H1 (cell line): Measurements from ENCODE around the gene ICA1. TPM values are rescaled to one million over a fixed set of nuclear protein-coding genes. Genes with fewer than 3 reads are reported as not detected.

Experiments
- CTCF ChIA-PET: fragments of 300-600 bp; sonication (Branson Sonifier 250); formaldehyde crosslinking; loops from one replicate; lab custom pipeline; 2021; ENCODE audit not compliant: partially characterized antibody; lab: Charles Lee
- POLR2A ChIA-PET: fragments of 300-600 bp; sonication (Branson Sonifier 250); formaldehyde crosslinking; loops from one replicate; lab custom pipeline; 2021; ENCODE audit warnings: inconsistent platforms; ENCODE audit not compliant: partially characterized antibody; lab: Charles Lee
- DNase-seq, 2 experiments: peaks; one replicate each; pipeline versions ENCODE4 v3.0.0 to v3.0.0-alpha.2; 2010 to 2022; ENCODE audit warnings: low spot score in 2 of 2, low read depth in 1 of 2, mixed read lengths in 1 of 2
- FAIRE-seq: peaks from 2 replicates; lab custom pipeline; 2011; peaks lifted over from hg19 to GRCh38; lab: Jason Lieb, UNC
- H2AFZ ChIP-seq: 2 replicates; pipeline ENCODE4 v1.8.1; 2012; ENCODE audit warnings: low read length, inconsistent platforms
- H2AK5ac ChIP-seq: 2 replicates; pipeline ENCODE4 v1.6.1; 2013; ENCODE audit warnings: low read depth, low read length
- H2BK120ac ChIP-seq: replicated peaks from 2 replicates; pipeline ENCODE3; 2013; ENCODE audit warnings: low read depth, low read length, inconsistent platforms
- H2BK12ac ChIP-seq: 2 replicates; pipeline ENCODE4 v1.6.1; 2013; ENCODE audit warnings: low read depth, low read length
- H2BK15ac ChIP-seq: 2 replicates; pipeline ENCODE4 v1.6.1; 2013; ENCODE audit warnings: low read length
- H2BK20ac ChIP-seq: 2 replicates; pipeline ENCODE4 v1.6.1; 2013; ENCODE audit warnings: low read length
- H2BK5ac ChIP-seq: 2 replicates; pipeline ENCODE4 v1.6.1; 2013; ENCODE audit warnings: low read depth, low read length
- H3K14ac ChIP-seq: 2 replicates; pipeline ENCODE4 v1.6.1; 2013; ENCODE audit warnings: inconsistent platforms; ENCODE audit not compliant: insufficient read length
- H3K18ac ChIP-seq: 2 replicates; pipeline ENCODE4 v1.6.1; 2013; ENCODE audit warnings: low read length; ENCODE audit errors: extremely low read depth
- H3K23ac ChIP-seq: 2 replicates; pipeline ENCODE4 v1.6.1; 2013; ENCODE audit warnings: inconsistent platforms; ENCODE audit not compliant: insufficient read length
- H3K23me2 ChIP-seq: 2 replicates; pipeline ENCODE4 v1.6.1; 2013; ENCODE audit warnings: low read depth, low read length
- H3K27ac ChIP-seq: 2 replicates; pipeline ENCODE4 v1.6.1; 2011; ENCODE audit warnings: low read depth, low read length, inconsistent platforms
- H3K27me3 ChIP-seq, 4 experiments: replicated peaks in 1 of 4; 1 replicate in 1 of 4; 2 replicates in 3 of 4; pipeline versions ENCODE4 v1.6.1 to v1.8.1; 2011 to 2013; ENCODE audit warnings: low read length in 3 of 4, mild to moderate bottlenecking in 3 of 4, inconsistent platforms in 2 of 4, mixed read lengths in 2 of 4, moderate library complexity in 1 of 4; ENCODE audit not compliant: control insufficient read depth in 3 of 4, insufficient read depth in 3 of 4; ENCODE audit errors: extremely low read depth in 1 of 4
- H3K36me3 ChIP-seq, 4 experiments: 2 replicates each; pipeline versions ENCODE4 v1.6.1 to v1.8.1; 2011 to 2013; ENCODE audit warnings: mild to moderate bottlenecking in 4 of 4, low read length in 3 of 4, moderate library complexity in 2 of 4, control low read depth in 1 of 4, inconsistent platforms in 1 of 4; ENCODE audit not compliant: insufficient read depth in 4 of 4, control insufficient read depth in 2 of 4
- H3K4ac ChIP-seq: replicated peaks from 2 replicates; pipeline ENCODE3; 2013; ENCODE audit warnings: low read length, low read depth, mixed read lengths, inconsistent platforms; ENCODE audit not compliant: insufficient read length
- H3K4me1 ChIP-seq, 4 experiments: replicated peaks in 1 of 4; 1 replicate in 1 of 4; 2 replicates in 3 of 4; pipeline versions ENCODE4 v1.6.1 to v1.8.1; 2011 to 2013; ENCODE audit warnings: low read length in 3 of 4, inconsistent platforms in 2 of 4, mixed read lengths in 1 of 4; ENCODE audit not compliant: insufficient read depth in 4 of 4, control insufficient read depth in 3 of 4
- H3K4me2 ChIP-seq, 2 experiments: 2 replicates each; pipeline versions ENCODE4 v1.6.1 to v1.8.1; 2011 to 2013; ENCODE audit warnings: low read depth in 2 of 2, low read length in 2 of 2, control low read depth in 1 of 2, inconsistent platforms in 1 of 2, mild to moderate bottlenecking in 1 of 2; ENCODE audit not compliant: insufficient read depth in 1 of 2
- H3K4me3 ChIP-seq, 4 experiments: fragments of 200-600, 300-600 bp in 1 of 4; sonication (generic), shearing (Covaris generic), sonication (Bioruptor Twin) in 1 of 4; 2 replicates each; pipeline versions ENCODE4 v1.5.1 to v1.8.1; 2011 to 2016; ENCODE audit warnings: low read length in 4 of 4, low read depth in 3 of 4, control low read depth in 2 of 4, inconsistent platforms in 2 of 4, mild to moderate bottlenecking in 2 of 4, mixed read lengths in 1 of 4, moderate library complexity in 1 of 4; ENCODE audit not compliant: insufficient read depth in 2 of 4; ENCODE audit errors: extremely low read depth in 1 of 4
- H3K56ac ChIP-seq: replicated peaks from 2 replicates; pipeline ENCODE3; 2013; ENCODE audit warnings: low read depth, mild to moderate bottlenecking, mixed read lengths, low read length, inconsistent platforms; ENCODE audit not compliant: insufficient read length
- H3K79me1 ChIP-seq: 2 replicates; pipeline ENCODE4 v1.6.1; 2013; ENCODE audit warnings: low read depth, low read length, control low read depth
- H3K79me2 ChIP-seq, 2 experiments: 2 replicates each; pipeline versions ENCODE4 v1.6.1 to v1.8.1; 2012 to 2013; ENCODE audit warnings: low read length in 2 of 2, mild to moderate bottlenecking in 2 of 2, inconsistent platforms in 1 of 2; ENCODE audit not compliant: insufficient read depth in 2 of 2, control insufficient read depth in 1 of 2
- H3K9ac ChIP-seq, 4 experiments: replicated peaks in 1 of 4; 1 replicate in 1 of 4; 2 replicates in 3 of 4; pipeline versions ENCODE4 v1.6.1 to v1.8.1; 2011 to 2013; ENCODE audit warnings: low read depth in 3 of 4, low read length in 3 of 4, control low read depth in 2 of 4, mild to moderate bottlenecking in 2 of 4, moderate library complexity in 2 of 4, inconsistent platforms in 1 of 4; ENCODE audit errors: extremely low read depth in 1 of 4
- H3K9me3 ChIP-seq, 2 experiments: 2 replicates each; pipeline versions ENCODE4 v1.6.1 to v1.8.1; 2012 to 2013; ENCODE audit warnings: mild to moderate bottlenecking in 2 of 2, moderate library complexity in 2 of 2, control low read depth in 1 of 2, inconsistent platforms in 1 of 2, low read depth in 1 of 2, low read length in 1 of 2, mixed read lengths in 1 of 2; ENCODE audit not compliant: insufficient read depth in 2 of 2
- H4K20me1 ChIP-seq, 2 experiments: replicated peaks in 1 of 2; 2 replicates each; pipeline versions ENCODE3 to v1.8.1; 2011 to 2013; ENCODE audit warnings: inconsistent platforms in 2 of 2, low read length in 2 of 2, mild to moderate bottlenecking in 1 of 2; ENCODE audit not compliant: insufficient read depth in 2 of 2, control insufficient read depth in 1 of 2
- H4K5ac ChIP-seq: 2 replicates; pipeline ENCODE4 v1.6.1; 2013; ENCODE audit warnings: low read length, low read depth, mixed read lengths, inconsistent platforms; ENCODE audit not compliant: insufficient read length
- H4K8ac ChIP-seq: 2 replicates; pipeline ENCODE4 v1.8.0; 2013; ENCODE audit warnings: mild to moderate bottlenecking, moderate library complexity, low read length, inconsistent platforms; ENCODE audit not compliant: insufficient read depth; ENCODE audit errors: extremely low read depth
- H4K91ac ChIP-seq: replicated peaks from 2 replicates; pipeline ENCODE3; 2013; ENCODE audit warnings: low read length, mixed read lengths, inconsistent platforms; ENCODE audit not compliant: insufficient read length
- ATF3 ChIP-seq: IDR thresholded peaks from 2 replicates; pipeline ENCODE4 v1.6.1; 2011; ENCODE audit warnings: low read depth, mild to moderate bottlenecking, low read length; ENCODE audit not compliant: insufficient read depth
- GTF2F1 ChIP-seq: IDR thresholded peaks from 2 replicates; pipeline ENCODE4 v1.6.1; 2012; ENCODE audit warnings: low read depth, low read length, improper control_type of control experiment, borderline replicate concordance
- MAX ChIP-seq: IDR thresholded peaks from 2 replicates; pipeline ENCODE4 v1.6.1; 2012; ENCODE audit warnings: inconsistent platforms
- POLR2A ChIP-seq, 2 experiments: IDR thresholded peaks; 1 replicate in 1 of 2; 2 replicates in 1 of 2; pipeline ENCODE4 v1.6.1; 2011; ENCODE audit warnings: low read depth in 2 of 2, low read length in 2 of 2, mild to moderate bottlenecking in 2 of 2; ENCODE audit errors: control extremely low read depth in 1 of 2
- SIRT6 ChIP-seq: IDR thresholded peaks from one replicate; pipeline ENCODE4 v1.7.1; 2012; ENCODE audit warnings: low read length, inconsistent platforms
- SP1 ChIP-seq: IDR thresholded peaks from 2 replicates; pipeline ENCODE4 v1.6.1; 2011; ENCODE audit warnings: low read depth, low read length
- TCF12 ChIP-seq: IDR thresholded peaks from 2 replicates; pipeline ENCODE4 v1.6.1; 2011; ENCODE audit warnings: low read depth, mild to moderate bottlenecking, low read length
- WGBS, 2 experiments: shearing (Covaris generic) in 1 of 2; methylation state at CpG; one replicate each; pipeline versions ENCODE4 v1.1.6 to v1.1.7; 2013 to 2015; ENCODE audit warnings: low lambda C conversion rate in 2 of 2, mixed read lengths in 2 of 2, inconsistent platforms in 1 of 2, low coverage in 1 of 2, missing lambda C conversion rate in 1 of 2; ENCODE audit not compliant: insufficient replicate concordance in 2 of 2, insufficient coverage in 1 of 2, insufficient read length in 1 of 2; ENCODE audit errors: extremely low coverage in 1 of 2, missing lambda C conversion rate in 1 of 2; 5-methylcytosine and 5-hydroxymethylcytosine counted together
- long read RNA-seq, 2 experiments: library from RNA in 1 of 2; library from capped mRNA in 1 of 2; stranded (forward); transcript quantifications; one replicate each; pipeline ENCODE4 v2.0.0, GENCODE V29; 2021; ENCODE audit warnings: inconsistent platforms in 1 of 2
- polyA minus RNA-seq, 3 experiments: library from RNA; depleted of rRNA, polyadenylated mRNA; stranded (reverse); fragments of >200 nt; gene quantifications; 1 replicate in 2 of 3; 2 replicates in 1 of 3; pipeline ENCODE4 v1.2.3, GENCODE V29; 2011
- polyA plus RNA-seq, 7 experiments: library from polyadenylated mRNA; depleted of rRNA in 3 of 7; stranded (reverse) in 5 of 7; unstranded in 2 of 7; fragments of >200 nt in 5 of 7; fragments of 200-250 nt in 2 of 7; gene quantifications; 1 replicate in 5 of 7; 2 replicates in 1 of 7; 4 replicates in 1 of 7; pipeline versions ENCODE4 v1.2.1 to v1.2.3, GENCODE V29; 2011 to 2013; ENCODE audit warnings: missing spikeins in 2 of 7, mixed read lengths in 2 of 7
- total RNA-seq: library from RNA; stranded (reverse); fragmentation: NEBNext Ultra II Directional; extraction: Animal tissue kit (Norgen Biotek cat#: 25700); gene quantifications from 2 replicates; pipeline ENCODE4 v1.2.1, GENCODE V29; 2021

ICA1 gene
- total RNA-seq (36.9 and 37.1 TPM in 2 replicates), polyA plus RNA-seq (2011; rRNA removed) (9.4 and 14.9 TPM in 2 replicates), polyA minus RNA-seq (2011; rRNA and poly(A)+ RNA removed) (15.7 and 18.4 TPM in 2 replicates)
- polyA plus RNA-seq (2011; cell fraction: cytosol; rRNA removed) = 20.1 TPM
- 32.5 TPM for polyA plus RNA-seq (2011; cell fraction: nucleus; rRNA removed)
- polyA plus RNA-seq (2012, experiment 1 of 2) = 30.2 to 43.2 TPM (median 36.3 TPM) in 4 replicates
- 5.6 TPM for polyA plus RNA-seq (2012, experiment 2 of 2)
- 40.4 TPM for polyA plus RNA-seq (2013, experiment 1 of 2)
- 37.6 TPM for polyA plus RNA-seq (2013, experiment 2 of 2)
- polyA minus RNA-seq (2011; cell fraction: cytosol; rRNA and poly(A)+ RNA removed) = 10.9 TPM
- 29.2 TPM for polyA minus RNA-seq (2011; cell fraction: nucleus; rRNA and poly(A)+ RNA removed)
- long read RNA-seq, experiment 1, partial matches to known transcripts = 11 of 19 reads
- long read RNA-seq, experiment 1, other reads (novel, unspliced or antisense) = 7 of 19 reads
- long read RNA-seq, experiment 2, transcript ICA1-207 (14 exons, 2,440 nt) = major isoform, 12 of 29 reads
- long read RNA-seq, experiment 2, partial matches to known transcripts = 3 of 29 reads
- long read RNA-seq, experiment 2, other reads (novel, unspliced or antisense) = 11 of 29 reads

DNA sequence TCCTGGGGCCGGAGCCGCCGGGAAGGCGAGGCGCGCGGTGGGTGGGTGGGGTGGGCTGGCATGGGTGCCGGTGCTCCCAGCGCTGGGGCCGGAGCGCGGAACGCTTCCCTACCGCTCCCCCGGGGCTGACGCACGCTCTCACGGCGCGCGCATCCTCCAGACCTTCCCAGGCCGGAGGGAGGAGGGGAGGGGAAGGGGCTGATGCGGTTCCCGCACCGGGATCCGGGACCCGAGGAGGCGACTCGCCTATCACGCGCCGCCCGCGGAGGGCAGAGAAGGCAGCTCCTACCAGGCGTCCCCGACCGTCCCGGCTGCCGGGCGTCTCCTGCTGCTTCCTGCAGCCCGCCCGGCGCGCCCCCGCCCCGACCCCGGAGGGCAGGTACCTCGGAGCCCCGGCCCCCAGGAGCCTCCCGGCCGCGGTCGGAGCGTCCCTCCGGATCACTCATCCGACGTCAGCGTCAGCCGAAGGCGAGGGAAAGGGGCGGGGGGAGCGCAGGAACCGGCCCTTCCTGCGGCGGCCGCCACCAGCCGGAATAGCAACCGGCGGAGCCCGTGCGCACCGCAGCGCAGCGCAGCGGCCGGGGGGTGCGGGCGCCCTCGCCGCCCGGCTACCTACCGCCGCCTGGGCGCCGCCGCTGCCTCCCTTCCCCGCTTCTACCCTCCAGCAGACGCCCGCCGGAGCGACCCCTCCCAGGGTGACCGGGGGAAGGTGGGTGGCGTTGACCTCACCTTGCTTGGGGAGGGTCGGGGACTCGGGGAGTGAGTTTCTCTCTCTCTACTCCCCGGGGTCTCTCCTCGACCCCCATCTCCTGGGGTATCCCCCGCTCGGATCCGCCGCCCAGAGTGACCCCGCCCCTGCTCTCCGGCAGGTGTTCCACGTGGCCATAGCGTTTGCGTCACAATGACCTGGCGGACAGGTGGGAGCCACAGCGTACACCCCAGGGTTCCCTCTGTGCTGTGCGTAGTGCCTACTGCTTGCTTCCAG, at the start of gene ICA1:
Gene ICA1, minus strand, starts transcription at position 457 of the 985 bp plus-strand sequence. CDS start 26,241 bp downstream, outside the sequence.
- Histone ChIP-seq H3K18ac (peak within 1 kb of the TSS; percentile 79), H3K14ac (no peak within 1 kb of the TSS), H2BK5ac (no peak within 1 kb of the TSS; the same call in 1 of the 2 replicates), H4K8ac (peak within 1 kb of the TSS; percentile 97), H2BK12ac (0 out of 2 replicates have a peak within 1 kb of the TSS, but pooled peaks have one; percentile 62), H2BK15ac (0 out of 2 replicates have a peak within 1 kb of the TSS, but pooled peaks have one; percentile 19), H3K27me3 (0 out of 7 replicates have a peak, but pooled peaks cover 0 to 3% (median 1%) of the 10 kb centered on the region in 4 experiments), H3K27ac (peak within 1 kb of the TSS; percentile 77; the same call in 1 of the 2 replicates), H3K4me2 (peak within 1 kb of the TSS; percentile 82), H3K79me2 (no peaks in the 10 kb centered on the region; a peak in 1 of 4 replicates), H4K5ac (no peak within 1 kb of the TSS), H3K4ac (no peak within 1 kb of the TSS), H3K9ac (peak within 1 kb of the TSS; percentile 64 to 93 (median 80)), H3K36me3 (no peaks in the 10 kb centered on the region), H4K91ac (peak within 1 kb of the TSS; percentile 86), H3K9me3 (no peaks in the 10 kb centered on the region), H3K4me3 (peak within 1 kb of the TSS; percentile 70 to 82 (median 76)), H3K56ac (no peak within 1 kb of the TSS), H2BK120ac (no peak within 1 kb of the TSS), H3K79me1 (no peaks in the 10 kb centered on the region), H3K4me1 (peaks cover 0 to 6% (median 0%) of the 10 kb centered on the region in 4 experiments; a peak in 2 of 7 replicates), H2AFZ (peak within 1 kb of the TSS; percentile 75; the same call in 1 of the 2 replicates), H3K23me2 (no peaks in the 10 kb centered on the region; the same call in 1 of the 2 replicates), H4K20me1 (no peaks in the 10 kb centered on the region), H3K23ac (no peak within 1 kb of the TSS), H2BK20ac (peak within 1 kb of the TSS; percentile 53; the same call in 1 of the 2 replicates), H2AK5ac (no peak within 1 kb of the TSS)
- WGBS, 2 experiments = 3% methylated on average over 41 of the region's 109 CpGs; no CpG with 5 or more reads in 1 of the 2 experiments
- ChIA-PET POLR2A (interaction anchor here (0.7 to 1.7 kb wide), 10 partner anchors 10 to 299 kb away, joined by 3 to 6 read pairs (median 3); partner anchors contain the start of gene GLCCI1), CTCF (interaction anchor here (0.6 to 3.3 kb wide), 6 partner anchors 10 to 84 kb away, joined by 3 to 18 read pairs (median 3); no protein-coding TSS in a partner anchor)
- peak in 1 of 2 experiments; percentile 89 for DNase-seq
- no peak for FAIRE-seq
- TF ChIP-seq TCF12 (peak; percentile 66; the same call in 1 of the 2 replicates), SIRT6 (no peak), POLR2A (IDR thresholded peaks at IDR 0.05; ENCODE audit: control extremely low read depth in 1 of 2, low read depth in 2 of 2, low read length in 2 of 2) (peak; percentile 67 to 80), ATF3 (no peak), SP1 (no peak), GTF2F1 (no peak), MAX (peak; percentile 96)
